Upper lobe of left lung (tissue), 4 donors: ENCODE results near the gene XRCC5.

Experiments used
- EP300 ChIP-seq, 4 donors: sonication (generic); formaldehyde crosslinking; IDR thresholded peaks; one replicate each; pipeline ENCODE4 v1.5.1; 2017; ENCODE audit warnings: antibody characterized with exemption in 4 of 4, control low read depth in 2 of 4
- POLR2A ChIP-seq, 4 donors: fragments of 450-650 bp; IDR thresholded peaks; one replicate each; pipeline ENCODE4 v1.5.1; 2016 to 2017; ENCODE audit warnings: antibody characterized with exemption in 4 of 4, mild to moderate bottlenecking in 2 of 4
- POLR2AphosphoS5 ChIP-seq, 2 donors: sonication (generic); formaldehyde crosslinking; IDR thresholded peaks; one replicate each; pipeline ENCODE4 v1.5.1; 2017; ENCODE audit warnings: antibody characterized with exemption in 2 of 2
- TF ChIP-seq, protein P1 (sequence below), 6 experiments: fragments of 450-650 bp in 4 of 6; fragments of 200-600 bp in 2 of 6; sonication (generic) in 2 of 6; IDR thresholded peaks; one replicate each; pipeline ENCODE4 v1.5.1; 2016 to 2019; ENCODE audit warnings: antibody characterized with exemption in 6 of 6

DNA sequence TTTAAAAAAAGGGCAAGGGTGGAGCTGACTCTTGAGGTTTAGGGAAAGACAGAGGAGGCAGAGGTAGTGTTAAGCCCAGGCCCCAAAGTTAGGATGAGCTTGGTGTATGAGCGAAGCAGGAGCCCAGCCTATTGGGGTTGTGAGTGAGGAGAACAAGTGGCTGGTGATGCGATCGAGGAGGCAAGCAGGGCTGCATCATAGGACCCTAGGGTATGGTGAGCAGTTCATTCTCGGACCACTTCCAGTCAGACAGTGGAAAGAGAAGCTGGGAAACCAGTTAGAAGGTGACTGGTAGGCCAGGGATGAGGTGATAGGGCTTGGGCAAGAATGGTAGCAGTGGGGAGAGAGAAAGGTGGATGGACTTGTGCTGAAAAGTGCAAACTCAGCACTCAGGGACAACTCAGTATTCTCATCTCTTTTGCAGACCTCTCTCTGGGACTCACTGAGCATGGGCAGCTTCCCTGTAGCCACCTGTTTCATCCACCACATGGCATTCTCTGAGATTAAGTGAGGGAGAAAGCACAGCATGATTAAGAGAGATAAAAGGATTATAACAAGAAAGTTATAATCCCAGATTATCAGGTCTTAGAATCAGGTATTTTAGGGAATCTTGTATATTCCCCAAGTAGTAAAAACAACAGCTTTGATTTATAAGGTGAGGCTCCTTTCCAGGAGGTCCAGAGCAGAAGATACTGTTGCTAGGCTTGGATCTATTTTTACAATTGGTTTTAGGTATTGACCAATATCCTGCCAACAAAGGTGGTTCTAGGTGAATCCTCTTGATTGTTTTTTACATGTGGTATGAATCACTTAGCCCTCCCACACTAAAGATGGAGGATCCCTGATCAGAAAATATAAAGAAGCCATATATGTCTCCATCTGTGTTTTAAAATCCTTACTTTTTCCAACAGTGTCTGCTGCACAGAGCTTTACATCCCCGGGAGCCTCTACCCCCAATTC, 38.3 kb downstream of the XRCC5 start:
- TF ChIP-seq, protein P1, sequence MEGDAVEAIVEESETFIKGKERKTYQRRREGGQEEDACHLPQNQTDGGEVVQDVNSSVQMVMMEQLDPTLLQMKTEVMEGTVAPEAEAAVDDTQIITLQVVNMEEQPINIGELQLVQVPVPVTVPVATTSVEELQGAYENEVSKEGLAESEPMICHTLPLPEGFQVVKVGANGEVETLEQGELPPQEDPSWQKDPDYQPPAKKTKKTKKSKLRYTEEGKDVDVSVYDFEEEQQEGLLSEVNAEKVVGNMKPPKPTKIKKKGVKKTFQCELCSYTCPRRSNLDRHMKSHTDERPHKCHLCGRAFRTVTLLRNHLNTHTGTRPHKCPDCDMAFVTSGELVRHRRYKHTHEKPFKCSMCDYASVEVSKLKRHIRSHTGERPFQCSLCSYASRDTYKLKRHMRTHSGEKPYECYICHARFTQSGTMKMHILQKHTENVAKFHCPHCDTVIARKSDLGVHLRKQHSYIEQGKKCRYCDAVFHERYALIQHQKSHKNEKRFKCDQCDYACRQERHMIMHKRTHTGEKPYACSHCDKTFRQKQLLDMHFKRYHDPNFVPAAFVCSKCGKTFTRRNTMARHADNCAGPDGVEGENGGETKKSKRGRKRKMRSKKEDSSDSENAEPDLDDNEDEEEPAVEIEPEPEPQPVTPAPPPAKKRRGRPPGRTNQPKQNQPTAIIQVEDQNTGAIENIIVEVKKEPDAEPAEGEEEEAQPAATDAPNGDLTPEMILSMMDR (IDR thresholded peaks at IDR 0.05), result no peak
- no peak for TF ChIP-seq POLR2A (IDR thresholded peaks at IDR 0.05)
- TF ChIP-seq EP300 (IDR thresholded peaks at IDR 0.05), result no peak
- TF ChIP-seq POLR2AphosphoS5 (IDR thresholded peaks at IDR 0.05), result no peak
